ENCODE results near the gene SMYD3. TPM values are rescaled to one million over a fixed set of nuclear protein-coding genes. Genes with fewer than 3 reads are reported as not detected.

Gene SMYD3
- total and polyA plus RNA-seq, 9 of the 15 experiments (the other 6 are each of a cell fraction or from before 2014, with no cell fraction given), result 128 to 440 (median 197) TPM

DNA sequence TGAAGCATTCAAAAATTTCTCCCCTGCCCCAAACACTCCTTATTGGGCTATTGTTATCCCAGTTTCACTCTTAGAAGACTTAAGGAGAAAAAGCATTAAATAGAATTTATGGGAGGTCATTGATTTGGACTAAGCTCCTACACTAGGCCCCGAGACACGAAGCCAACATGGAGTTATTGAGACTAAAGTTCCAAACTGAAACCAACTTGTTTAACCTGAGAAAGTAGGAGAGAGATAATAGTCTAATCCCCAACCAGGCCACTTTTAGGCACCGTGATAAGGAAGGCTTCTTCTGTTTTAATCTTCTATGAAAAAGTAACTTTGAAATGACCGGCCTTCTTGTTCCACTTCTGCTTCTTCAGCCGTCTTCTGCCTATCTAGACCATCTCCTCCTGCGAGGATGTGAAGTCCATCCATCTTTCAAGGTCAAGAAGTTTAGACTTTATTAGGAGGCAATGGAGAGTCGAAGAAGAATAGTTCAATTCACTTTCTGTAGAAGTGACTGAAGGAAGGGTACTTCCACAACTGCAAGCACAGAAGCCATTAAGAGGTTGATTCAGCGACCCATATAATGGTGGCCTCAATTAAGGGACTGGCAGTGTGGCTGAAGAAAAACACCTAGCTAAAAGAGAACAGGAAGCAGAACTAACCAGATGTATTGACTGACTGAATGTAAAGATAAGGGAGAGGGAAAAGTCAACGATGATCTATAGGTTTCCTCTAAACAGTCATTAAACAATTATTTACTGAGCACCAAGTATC lies 428.8 kb downstream of the SMYD3 start (continued):
- TF ChIP-seq NR2C2 (CRISPR knock-in tag; IDR thresholded peaks at IDR 0.05) (no peak), NR2C2 (tag; IDR thresholded peaks at IDR 0.05) (peak; percentile 34; the same call in 1 of the 2 replicates), KHSRP (IDR thresholded peaks at IDR 0.05) (no peak), CBFA2T3 (IDR thresholded peaks at IDR 0.05) (peak; percentile 12; the same call in 1 of the 2 replicates), MAFK (IDR thresholded peaks at IDR 0.05; ENCODE audit: low read length) (no peak), SAFB (IDR thresholded peaks at IDR 0.05; ENCODE audit: borderline replicate concordance, low read depth, low read length) (no peak)
- TF ChIP-seq, protein P1, sequence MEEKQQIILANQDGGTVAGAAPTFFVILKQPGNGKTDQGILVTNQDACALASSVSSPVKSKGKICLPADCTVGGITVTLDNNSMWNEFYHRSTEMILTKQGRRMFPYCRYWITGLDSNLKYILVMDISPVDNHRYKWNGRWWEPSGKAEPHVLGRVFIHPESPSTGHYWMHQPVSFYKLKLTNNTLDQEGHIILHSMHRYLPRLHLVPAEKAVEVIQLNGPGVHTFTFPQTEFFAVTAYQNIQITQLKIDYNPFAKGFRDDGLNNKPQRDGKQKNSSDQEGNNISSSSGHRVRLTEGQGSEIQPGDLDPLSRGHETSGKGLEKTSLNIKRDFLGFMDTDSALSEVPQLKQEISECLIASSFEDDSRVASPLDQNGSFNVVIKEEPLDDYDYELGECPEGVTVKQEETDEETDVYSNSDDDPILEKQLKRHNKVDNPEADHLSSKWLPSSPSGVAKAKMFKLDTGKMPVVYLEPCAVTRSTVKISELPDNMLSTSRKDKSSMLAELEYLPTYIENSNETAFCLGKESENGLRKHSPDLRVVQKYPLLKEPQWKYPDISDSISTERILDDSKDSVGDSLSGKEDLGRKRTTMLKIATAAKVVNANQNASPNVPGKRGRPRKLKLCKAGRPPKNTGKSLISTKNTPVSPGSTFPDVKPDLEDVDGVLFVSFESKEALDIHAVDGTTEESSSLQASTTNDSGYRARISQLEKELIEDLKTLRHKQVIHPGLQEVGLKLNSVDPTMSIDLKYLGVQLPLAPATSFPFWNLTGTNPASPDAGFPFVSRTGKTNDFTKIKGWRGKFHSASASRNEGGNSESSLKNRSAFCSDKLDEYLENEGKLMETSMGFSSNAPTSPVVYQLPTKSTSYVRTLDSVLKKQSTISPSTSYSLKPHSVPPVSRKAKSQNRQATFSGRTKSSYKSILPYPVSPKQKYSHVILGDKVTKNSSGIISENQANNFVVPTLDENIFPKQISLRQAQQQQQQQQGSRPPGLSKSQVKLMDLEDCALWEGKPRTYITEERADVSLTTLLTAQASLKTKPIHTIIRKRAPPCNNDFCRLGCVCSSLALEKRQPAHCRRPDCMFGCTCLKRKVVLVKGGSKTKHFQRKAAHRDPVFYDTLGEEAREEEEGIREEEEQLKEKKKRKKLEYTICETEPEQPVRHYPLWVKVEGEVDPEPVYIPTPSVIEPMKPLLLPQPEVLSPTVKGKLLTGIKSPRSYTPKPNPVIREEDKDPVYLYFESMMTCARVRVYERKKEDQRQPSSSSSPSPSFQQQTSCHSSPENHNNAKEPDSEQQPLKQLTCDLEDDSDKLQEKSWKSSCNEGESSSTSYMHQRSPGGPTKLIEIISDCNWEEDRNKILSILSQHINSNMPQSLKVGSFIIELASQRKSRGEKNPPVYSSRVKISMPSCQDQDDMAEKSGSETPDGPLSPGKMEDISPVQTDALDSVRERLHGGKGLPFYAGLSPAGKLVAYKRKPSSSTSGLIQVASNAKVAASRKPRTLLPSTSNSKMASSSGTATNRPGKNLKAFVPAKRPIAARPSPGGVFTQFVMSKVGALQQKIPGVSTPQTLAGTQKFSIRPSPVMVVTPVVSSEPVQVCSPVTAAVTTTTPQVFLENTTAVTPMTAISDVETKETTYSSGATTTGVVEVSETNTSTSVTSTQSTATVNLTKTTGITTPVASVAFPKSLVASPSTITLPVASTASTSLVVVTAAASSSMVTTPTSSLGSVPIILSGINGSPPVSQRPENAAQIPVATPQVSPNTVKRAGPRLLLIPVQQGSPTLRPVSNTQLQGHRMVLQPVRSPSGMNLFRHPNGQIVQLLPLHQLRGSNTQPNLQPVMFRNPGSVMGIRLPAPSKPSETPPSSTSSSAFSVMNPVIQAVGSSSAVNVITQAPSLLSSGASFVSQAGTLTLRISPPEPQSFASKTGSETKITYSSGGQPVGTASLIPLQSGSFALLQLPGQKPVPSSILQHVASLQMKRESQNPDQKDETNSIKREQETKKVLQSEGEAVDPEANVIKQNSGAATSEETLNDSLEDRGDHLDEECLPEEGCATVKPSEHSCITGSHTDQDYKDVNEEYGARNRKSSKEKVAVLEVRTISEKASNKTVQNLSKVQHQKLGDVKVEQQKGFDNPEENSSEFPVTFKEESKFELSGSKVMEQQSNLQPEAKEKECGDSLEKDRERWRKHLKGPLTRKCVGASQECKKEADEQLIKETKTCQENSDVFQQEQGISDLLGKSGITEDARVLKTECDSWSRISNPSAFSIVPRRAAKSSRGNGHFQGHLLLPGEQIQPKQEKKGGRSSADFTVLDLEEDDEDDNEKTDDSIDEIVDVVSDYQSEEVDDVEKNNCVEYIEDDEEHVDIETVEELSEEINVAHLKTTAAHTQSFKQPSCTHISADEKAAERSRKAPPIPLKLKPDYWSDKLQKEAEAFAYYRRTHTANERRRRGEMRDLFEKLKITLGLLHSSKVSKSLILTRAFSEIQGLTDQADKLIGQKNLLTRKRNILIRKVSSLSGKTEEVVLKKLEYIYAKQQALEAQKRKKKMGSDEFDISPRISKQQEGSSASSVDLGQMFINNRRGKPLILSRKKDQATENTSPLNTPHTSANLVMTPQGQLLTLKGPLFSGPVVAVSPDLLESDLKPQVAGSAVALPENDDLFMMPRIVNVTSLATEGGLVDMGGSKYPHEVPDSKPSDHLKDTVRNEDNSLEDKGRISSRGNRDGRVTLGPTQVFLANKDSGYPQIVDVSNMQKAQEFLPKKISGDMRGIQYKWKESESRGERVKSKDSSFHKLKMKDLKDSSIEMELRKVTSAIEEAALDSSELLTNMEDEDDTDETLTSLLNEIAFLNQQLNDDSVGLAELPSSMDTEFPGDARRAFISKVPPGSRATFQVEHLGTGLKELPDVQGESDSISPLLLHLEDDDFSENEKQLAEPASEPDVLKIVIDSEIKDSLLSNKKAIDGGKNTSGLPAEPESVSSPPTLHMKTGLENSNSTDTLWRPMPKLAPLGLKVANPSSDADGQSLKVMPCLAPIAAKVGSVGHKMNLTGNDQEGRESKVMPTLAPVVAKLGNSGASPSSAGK (IDR thresholded peaks at IDR 0.05), result peak; percentile 38
- TF ChIP-seq, protein P2, sequence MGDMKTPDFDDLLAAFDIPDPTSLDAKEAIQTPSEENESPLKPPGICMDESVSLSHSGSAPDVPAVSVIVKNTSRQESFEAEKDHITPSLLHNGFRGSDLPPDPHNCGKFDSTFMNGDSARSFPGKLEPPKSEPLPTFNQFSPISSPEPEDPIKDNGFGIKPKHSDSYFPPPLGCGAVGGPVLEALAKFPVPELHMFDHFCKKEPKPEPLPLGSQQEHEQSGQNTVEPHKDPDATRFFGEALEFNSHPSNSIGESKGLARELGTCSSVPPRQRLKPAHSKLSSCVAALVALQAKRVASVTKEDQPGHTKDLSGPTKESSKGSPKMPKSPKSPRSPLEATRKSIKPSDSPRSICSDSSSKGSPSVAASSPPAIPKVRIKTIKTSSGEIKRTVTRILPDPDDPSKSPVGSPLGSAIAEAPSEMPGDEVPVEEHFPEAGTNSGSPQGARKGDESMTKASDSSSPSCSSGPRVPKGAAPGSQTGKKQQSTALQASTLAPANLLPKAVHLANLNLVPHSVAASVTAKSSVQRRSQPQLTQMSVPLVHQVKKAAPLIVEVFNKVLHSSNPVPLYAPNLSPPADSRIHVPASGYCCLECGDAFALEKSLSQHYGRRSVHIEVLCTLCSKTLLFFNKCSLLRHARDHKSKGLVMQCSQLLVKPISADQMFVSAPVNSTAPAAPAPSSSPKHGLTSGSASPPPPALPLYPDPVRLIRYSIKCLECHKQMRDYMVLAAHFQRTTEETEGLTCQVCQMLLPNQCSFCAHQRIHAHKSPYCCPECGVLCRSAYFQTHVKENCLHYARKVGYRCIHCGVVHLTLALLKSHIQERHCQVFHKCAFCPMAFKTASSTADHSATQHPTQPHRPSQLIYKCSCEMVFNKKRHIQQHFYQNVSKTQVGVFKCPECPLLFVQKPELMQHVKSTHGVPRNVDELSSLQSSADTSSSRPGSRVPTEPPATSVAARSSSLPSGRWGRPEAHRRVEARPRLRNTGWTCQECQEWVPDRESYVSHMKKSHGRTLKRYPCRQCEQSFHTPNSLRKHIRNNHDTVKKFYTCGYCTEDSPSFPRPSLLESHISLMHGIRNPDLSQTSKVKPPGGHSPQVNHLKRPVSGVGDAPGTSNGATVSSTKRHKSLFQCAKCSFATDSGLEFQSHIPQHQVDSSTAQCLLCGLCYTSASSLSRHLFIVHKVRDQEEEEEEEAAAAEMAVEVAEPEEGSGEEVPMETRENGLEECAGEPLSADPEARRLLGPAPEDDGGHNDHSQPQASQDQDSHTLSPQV (IDR thresholded peaks at IDR 0.05), result peak; percentile 75
- TF ChIP-seq, protein P3, sequence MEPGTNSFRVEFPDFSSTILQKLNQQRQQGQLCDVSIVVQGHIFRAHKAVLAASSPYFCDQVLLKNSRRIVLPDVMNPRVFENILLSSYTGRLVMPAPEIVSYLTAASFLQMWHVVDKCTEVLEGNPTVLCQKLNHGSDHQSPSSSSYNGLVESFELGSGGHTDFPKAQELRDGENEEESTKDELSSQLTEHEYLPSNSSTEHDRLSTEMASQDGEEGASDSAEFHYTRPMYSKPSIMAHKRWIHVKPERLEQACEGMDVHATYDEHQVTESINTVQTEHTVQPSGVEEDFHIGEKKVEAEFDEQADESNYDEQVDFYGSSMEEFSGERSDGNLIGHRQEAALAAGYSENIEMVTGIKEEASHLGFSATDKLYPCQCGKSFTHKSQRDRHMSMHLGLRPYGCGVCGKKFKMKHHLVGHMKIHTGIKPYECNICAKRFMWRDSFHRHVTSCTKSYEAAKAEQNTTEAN (CRISPR knock-in tag; IDR thresholded peaks at IDR 0.05), result no peak

Data from K562 (cell line).